ENCODE results near the gene ADISSP.

GRCh38 chr20:3808544-3808943 lies 41.0 kb upstream of the ADISSP start:
- no peak for TF ChIP-seq CTCF (IDR thresholded peaks at IDR 0.05 in 8 of 11, conservative IDR thresholded peaks at IDR 0.05 in 3 of 11)
- no peak for TF ChIP-seq POLR2AphosphoS5 (IDR thresholded peaks at IDR 0.05)
- TF ChIP-seq POLR2A (IDR thresholded peaks at IDR 0.05), result no peak
